H1 (cell line): ENCODE measurements around the gene SLC6A12. TPM values are rescaled to one million over a fixed set of nuclear protein-coding genes. Genes with fewer than 3 reads are reported as not detected.
A peak's percentile ranks its signal among the peaks of the same experiment; 100 is the strongest.

ENCODE experiments used
- CTCF ChIA-PET: fragments of 300-600 bp; sonication (Branson Sonifier 250); formaldehyde crosslinking; loops from one replicate; lab custom pipeline; 2021; ENCODE audit not compliant: partially characterized antibody; lab: Charles Lee
- POLR2A ChIA-PET: fragments of 300-600 bp; sonication (Branson Sonifier 250); formaldehyde crosslinking; loops from one replicate; lab custom pipeline; 2021; ENCODE audit warnings: inconsistent platforms; ENCODE audit not compliant: partially characterized antibody; lab: Charles Lee
- DNase-seq, 2 experiments: peaks; one replicate each; pipeline versions ENCODE4 v3.0.0 to v3.0.0-alpha.2; 2010 to 2022; ENCODE audit warnings: low spot score in 2 of 2, low read depth in 1 of 2, mixed read lengths in 1 of 2
- FAIRE-seq: peaks from 2 replicates; lab custom pipeline; 2011; peaks lifted over from hg19 to GRCh38; lab: Jason Lieb, UNC
- H2AFZ ChIP-seq: 2 replicates; pipeline ENCODE4 v1.8.1; 2012; ENCODE audit warnings: low read length, inconsistent platforms
- H2AK5ac ChIP-seq: 2 replicates; pipeline ENCODE4 v1.6.1; 2013; ENCODE audit warnings: low read depth, low read length
- H2BK120ac ChIP-seq: replicated peaks from 2 replicates; pipeline ENCODE3; 2013; ENCODE audit warnings: low read depth, low read length, inconsistent platforms
- H2BK12ac ChIP-seq: 2 replicates; pipeline ENCODE4 v1.6.1; 2013; ENCODE audit warnings: low read depth, low read length
- H2BK15ac ChIP-seq: 2 replicates; pipeline ENCODE4 v1.6.1; 2013; ENCODE audit warnings: low read length
- H2BK20ac ChIP-seq: 2 replicates; pipeline ENCODE4 v1.6.1; 2013; ENCODE audit warnings: low read length
- H2BK5ac ChIP-seq: 2 replicates; pipeline ENCODE4 v1.6.1; 2013; ENCODE audit warnings: low read depth, low read length
- H3K14ac ChIP-seq: 2 replicates; pipeline ENCODE4 v1.6.1; 2013; ENCODE audit warnings: inconsistent platforms; ENCODE audit not compliant: insufficient read length
- H3K18ac ChIP-seq: 2 replicates; pipeline ENCODE4 v1.6.1; 2013; ENCODE audit warnings: low read length; ENCODE audit errors: extremely low read depth
- H3K23ac ChIP-seq: 2 replicates; pipeline ENCODE4 v1.6.1; 2013; ENCODE audit warnings: inconsistent platforms; ENCODE audit not compliant: insufficient read length
- H3K23me2 ChIP-seq: 2 replicates; pipeline ENCODE4 v1.6.1; 2013; ENCODE audit warnings: low read depth, low read length
- H3K27ac ChIP-seq: 2 replicates; pipeline ENCODE4 v1.6.1; 2011; ENCODE audit warnings: low read depth, low read length, inconsistent platforms
- H3K27me3 ChIP-seq, 4 experiments: replicated peaks in 1 of 4; 1 replicate in 1 of 4; 2 replicates in 3 of 4; pipeline versions ENCODE4 v1.6.1 to v1.8.1; 2011 to 2013; ENCODE audit warnings: low read length in 3 of 4, mild to moderate bottlenecking in 3 of 4, inconsistent platforms in 2 of 4, mixed read lengths in 2 of 4, moderate library complexity in 1 of 4; ENCODE audit not compliant: control insufficient read depth in 3 of 4, insufficient read depth in 3 of 4; ENCODE audit errors: extremely low read depth in 1 of 4
- H3K36me3 ChIP-seq, 4 experiments: 2 replicates each; pipeline versions ENCODE4 v1.6.1 to v1.8.1; 2011 to 2013; ENCODE audit warnings: mild to moderate bottlenecking in 4 of 4, low read length in 3 of 4, moderate library complexity in 2 of 4, control low read depth in 1 of 4, inconsistent platforms in 1 of 4; ENCODE audit not compliant: insufficient read depth in 4 of 4, control insufficient read depth in 2 of 4
- H3K4ac ChIP-seq: replicated peaks from 2 replicates; pipeline ENCODE3; 2013; ENCODE audit warnings: low read length, low read depth, mixed read lengths, inconsistent platforms; ENCODE audit not compliant: insufficient read length
- H3K4me1 ChIP-seq, 4 experiments: replicated peaks in 1 of 4; 1 replicate in 1 of 4; 2 replicates in 3 of 4; pipeline versions ENCODE4 v1.6.1 to v1.8.1; 2011 to 2013; ENCODE audit warnings: low read length in 3 of 4, inconsistent platforms in 2 of 4, mixed read lengths in 1 of 4; ENCODE audit not compliant: insufficient read depth in 4 of 4, control insufficient read depth in 3 of 4
- H3K4me2 ChIP-seq, 2 experiments: 2 replicates each; pipeline versions ENCODE4 v1.6.1 to v1.8.1; 2011 to 2013; ENCODE audit warnings: low read depth in 2 of 2, low read length in 2 of 2, control low read depth in 1 of 2, inconsistent platforms in 1 of 2, mild to moderate bottlenecking in 1 of 2; ENCODE audit not compliant: insufficient read depth in 1 of 2
- H3K4me3 ChIP-seq, 4 experiments: fragments of 200-600, 300-600 bp in 1 of 4; sonication (generic), shearing (Covaris generic), sonication (Bioruptor Twin) in 1 of 4; 2 replicates each; pipeline versions ENCODE4 v1.5.1 to v1.8.1; 2011 to 2016; ENCODE audit warnings: low read length in 4 of 4, low read depth in 3 of 4, control low read depth in 2 of 4, inconsistent platforms in 2 of 4, mild to moderate bottlenecking in 2 of 4, mixed read lengths in 1 of 4, moderate library complexity in 1 of 4; ENCODE audit not compliant: insufficient read depth in 2 of 4; ENCODE audit errors: extremely low read depth in 1 of 4
- H3K56ac ChIP-seq: replicated peaks from 2 replicates; pipeline ENCODE3; 2013; ENCODE audit warnings: low read depth, mild to moderate bottlenecking, mixed read lengths, low read length, inconsistent platforms; ENCODE audit not compliant: insufficient read length
- H3K79me1 ChIP-seq: 2 replicates; pipeline ENCODE4 v1.6.1; 2013; ENCODE audit warnings: low read depth, low read length, control low read depth
- H3K79me2 ChIP-seq, 2 experiments: 2 replicates each; pipeline versions ENCODE4 v1.6.1 to v1.8.1; 2012 to 2013; ENCODE audit warnings: low read length in 2 of 2, mild to moderate bottlenecking in 2 of 2, inconsistent platforms in 1 of 2; ENCODE audit not compliant: insufficient read depth in 2 of 2, control insufficient read depth in 1 of 2
- H3K9ac ChIP-seq, 4 experiments: replicated peaks in 1 of 4; 1 replicate in 1 of 4; 2 replicates in 3 of 4; pipeline versions ENCODE4 v1.6.1 to v1.8.1; 2011 to 2013; ENCODE audit warnings: low read depth in 3 of 4, low read length in 3 of 4, control low read depth in 2 of 4, mild to moderate bottlenecking in 2 of 4, moderate library complexity in 2 of 4, inconsistent platforms in 1 of 4; ENCODE audit errors: extremely low read depth in 1 of 4
- H3K9me3 ChIP-seq, 2 experiments: 2 replicates each; pipeline versions ENCODE4 v1.6.1 to v1.8.1; 2012 to 2013; ENCODE audit warnings: mild to moderate bottlenecking in 2 of 2, moderate library complexity in 2 of 2, control low read depth in 1 of 2, inconsistent platforms in 1 of 2, low read depth in 1 of 2, low read length in 1 of 2, mixed read lengths in 1 of 2; ENCODE audit not compliant: insufficient read depth in 2 of 2
- H4K20me1 ChIP-seq, 2 experiments: replicated peaks in 1 of 2; 2 replicates each; pipeline versions ENCODE3 to v1.8.1; 2011 to 2013; ENCODE audit warnings: inconsistent platforms in 2 of 2, low read length in 2 of 2, mild to moderate bottlenecking in 1 of 2; ENCODE audit not compliant: insufficient read depth in 2 of 2, control insufficient read depth in 1 of 2
- H4K5ac ChIP-seq: 2 replicates; pipeline ENCODE4 v1.6.1; 2013; ENCODE audit warnings: low read length, low read depth, mixed read lengths, inconsistent platforms; ENCODE audit not compliant: insufficient read length
- H4K8ac ChIP-seq: 2 replicates; pipeline ENCODE4 v1.8.0; 2013; ENCODE audit warnings: mild to moderate bottlenecking, moderate library complexity, low read length, inconsistent platforms; ENCODE audit not compliant: insufficient read depth; ENCODE audit errors: extremely low read depth
- H4K91ac ChIP-seq: replicated peaks from 2 replicates; pipeline ENCODE3; 2013; ENCODE audit warnings: low read length, mixed read lengths, inconsistent platforms; ENCODE audit not compliant: insufficient read length
- E2F6 ChIP-seq: IDR thresholded peaks from 2 replicates; pipeline ENCODE4 v1.6.1; 2012; ENCODE audit warnings: inconsistent platforms
- RAD21 ChIP-seq, 2 experiments: IDR thresholded peaks in 1 of 2; conservative IDR thresholded peaks in 1 of 2; 2 replicates each; pipeline ENCODE4 v1.6.1; 2011; ENCODE audit warnings: low read depth in 2 of 2, low read length in 2 of 2, improper control_type of control experiment in 1 of 2, inconsistent platforms in 1 of 2, mild to moderate bottlenecking in 1 of 2, moderate library complexity in 1 of 2
- whole genome bisulfite sequencing, 2 experiments: shearing (Covaris generic) in 1 of 2; methylation state at CpG; one replicate each; pipeline versions ENCODE4 v1.1.6 to v1.1.7; 2013 to 2015; ENCODE audit warnings: low lambda C conversion rate in 2 of 2, mixed read lengths in 2 of 2, inconsistent platforms in 1 of 2, low coverage in 1 of 2, missing lambda C conversion rate in 1 of 2; ENCODE audit not compliant: insufficient replicate concordance in 2 of 2, insufficient coverage in 1 of 2, insufficient read length in 1 of 2; ENCODE audit errors: extremely low coverage in 1 of 2, missing lambda C conversion rate in 1 of 2; 5-methylcytosine and 5-hydroxymethylcytosine counted together
- polyA plus RNA-seq, 7 experiments: library from polyadenylated mRNA; depleted of rRNA in 3 of 7; stranded (reverse) in 5 of 7; unstranded in 2 of 7; fragments of >200 nt in 5 of 7; fragments of 200-250 nt in 2 of 7; gene quantifications; 1 replicate in 5 of 7; 2 replicates in 1 of 7; 4 replicates in 1 of 7; pipeline versions ENCODE4 v1.2.1 to v1.2.3, GENCODE V29; 2011 to 2013; ENCODE audit warnings: missing spikeins in 2 of 7, mixed read lengths in 2 of 7
- total RNA-seq: library from RNA; stranded (reverse); fragmentation: NEBNext Ultra II Directional; extraction: Animal tissue kit (Norgen Biotek cat#: 25700); gene quantifications from 2 replicates; pipeline ENCODE4 v1.2.1, GENCODE V29; 2021

SLC6A12 gene
- total and polyA plus RNA-seq, 2 of the 8 experiments (the other 6 are each of a cell fraction or from before 2014, with no cell fraction given): 0.70 to 1.1 TPM

GRCh38 chr12:169528-170370 lies 44.2 kb downstream of the SLC6A12 start:
- 86% methylated on average over 17 of the region's 17 CpGs; no CpG with 5 or more reads in 1 of the 2 experiments for WGBS, 2 experiments
- Histone ChIP-seq H3K9me3 (no peaks in the 10 kb centered on the region), H3K27ac (no peak overlapping the region), H2AK5ac (no peak overlapping the region), H4K5ac (no peak overlapping the region), H4K91ac (peak overlapping the region; percentile 39), H2AFZ (no peak overlapping the region), H3K56ac (no peak overlapping the region), H3K79me1 (no peaks in the 10 kb centered on the region), H3K18ac (peak overlapping the region; percentile 88), H3K4ac (no peak overlapping the region), H3K4me2 (0 out of 4 replicates have a peak overlapping the region, but pooled peaks of 1 of the 2 experiments have one; percentile 19), H4K8ac (no peak overlapping the region), H3K36me3 (no peaks in the 10 kb centered on the region), H4K20me1 (no peaks in the 10 kb centered on the region), H3K4me3 (no peak overlapping the region), H2BK120ac (no peak overlapping the region), H3K4me1 (peaks cover 3 to 28% (median 20%) of the 10 kb centered on the region in 4 experiments), H3K9ac (no peak overlapping the region), H2BK12ac (peak overlapping the region; percentile 60; the same call in 1 of the 2 replicates), H2BK15ac (peak overlapping the region; percentile 72; the same call in 1 of the 2 replicates), H3K79me2 (no peaks in the 10 kb centered on the region), H2BK5ac (no peak overlapping the region; the same call in 1 of the 2 replicates), H2BK20ac (0 out of 2 replicates have a peak overlapping the region, but pooled peaks have one; percentile 93), H3K14ac (no peak overlapping the region), H3K23me2 (no peaks in the 10 kb centered on the region), H3K23ac (no peak overlapping the region), H3K27me3 (peaks cover 0 to 3% (median 2%) of the 10 kb centered on the region in 4 experiments; a peak in 2 of 7 replicates)
- POLR2A ChIA-PET: interaction anchor here (1.6 kb wide), 1 partner anchor 15 kb away, joined by 6 read pairs; no protein-coding TSS in a partner anchor
- DNase-seq (no peak), FAIRE-seq (no peak)
- CTCF ChIA-PET: interaction anchor here (1.1 to 6.6 kb wide), 10 partner anchors 10 to 52 kb away, joined by 3 to 63 read pairs (median 10); partner anchors contain the start of gene SLC6A12
- TF ChIP-seq E2F6 (no peak), RAD21 (IDR thresholded peaks at IDR 0.05 in 1 of 2, conservative IDR thresholded peaks at IDR 0.05 in 1 of 2; ENCODE audit: low read depth in 2 of 2, low read length in 2 of 2) (peak in 1 of 2 experiments; percentile 20; a peak in 1 of 4 replicates)
